Spleen (tissue), 3 donors: ENCODE data around the gene XBP1.

Experiments used
- POLR2A ChIP-seq, 3 donors: fragments of 450-650 bp; IDR thresholded peaks; one replicate each; pipeline ENCODE4 v1.5.1; 2017; ENCODE audit warnings: antibody characterized with exemption in 3 of 3, mild to moderate bottlenecking in 1 of 3
- POLR2AphosphoS5 ChIP-seq, 3 donors: sonication (generic); formaldehyde crosslinking; IDR thresholded peaks; one replicate each; pipeline ENCODE4 v1.5.1; 2017; ENCODE audit warnings: antibody characterized with exemption in 3 of 3

- TF ChIP-seq POLR2A (IDR thresholded peaks at IDR 0.05) (no peak), POLR2AphosphoS5 (IDR thresholded peaks at IDR 0.05) (no peak)
Measured at GRCh38 chr22:28791841-28792490, 8.4 kb downstream of the XBP1 start.
